CD4-positive, alpha-beta T cell treated with Interferon alpha-2 for 1 hour (primary cell): Measurements from ENCODE around the gene DDIAS.

ENCODE experiments used
- DNase-seq, 2 donors: peaks; one replicate each; pipeline ENCODE4 v3.0.0-alpha.2; 2020 to 2022

Gene DDIAS

GRCh38 chr11:82974851-82975250 is 73.3 kb downstream of the DDIAS start:
- DNase-seq: no peak

GRCh38 chr11:82975882-82976281 is 74.3 kb downstream of the DDIAS start:
- no peak for DNase-seq

DNA sequence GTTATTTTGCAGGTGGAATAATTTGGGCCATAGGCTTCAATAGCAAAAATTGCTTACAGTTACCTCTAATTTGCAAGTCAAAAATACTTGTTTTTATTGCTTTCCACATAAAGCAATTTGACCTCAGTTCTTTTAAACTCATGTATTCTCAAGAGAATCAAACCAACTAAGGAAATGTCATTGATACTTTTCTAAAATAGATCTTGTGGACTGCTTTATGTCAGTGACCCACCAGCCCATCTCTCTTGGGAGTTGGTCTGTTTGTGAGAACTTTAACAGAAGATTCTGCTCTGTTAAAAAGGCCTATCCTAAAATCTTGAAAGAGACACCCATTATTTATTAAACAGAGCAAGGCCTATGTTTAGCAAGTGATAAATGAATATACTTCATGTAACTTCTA is 75.2 kb downstream of the DDIAS start:
- no peak for DNase-seq

DNA sequence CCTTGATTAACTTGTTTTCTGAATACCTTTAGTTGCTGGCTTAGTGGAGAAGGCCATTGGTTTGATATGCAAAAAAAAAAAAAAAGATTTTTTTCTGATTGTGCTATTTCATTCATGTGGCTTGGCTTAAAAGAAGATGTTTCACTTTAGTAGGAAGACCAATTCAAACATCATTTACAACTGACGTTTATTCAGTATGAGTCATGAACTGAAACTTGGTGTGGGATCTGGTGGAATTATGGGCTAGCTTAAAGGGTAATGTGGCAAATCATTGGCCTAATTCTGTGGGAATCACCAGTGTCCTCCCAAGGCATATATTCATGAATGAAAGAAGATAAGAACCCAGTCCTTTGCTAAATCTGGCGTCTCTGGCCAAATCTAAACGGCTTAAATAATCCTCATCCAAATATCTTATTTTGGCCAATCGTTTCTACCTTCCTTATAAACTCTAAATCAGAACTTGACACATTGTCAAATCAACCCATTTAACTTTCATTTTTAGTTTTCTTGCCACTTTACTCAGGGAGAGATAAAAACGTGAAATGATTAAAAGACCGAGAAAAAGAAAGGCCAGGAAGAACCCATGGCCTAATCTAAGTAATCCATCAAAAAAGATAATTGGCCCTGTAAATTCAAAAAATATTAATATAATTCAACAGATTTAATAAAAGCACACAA is 77.0 kb downstream of the DDIAS start:
- peak in 1 of 2 donors; percentile 24 for DNase-seq

DNA sequence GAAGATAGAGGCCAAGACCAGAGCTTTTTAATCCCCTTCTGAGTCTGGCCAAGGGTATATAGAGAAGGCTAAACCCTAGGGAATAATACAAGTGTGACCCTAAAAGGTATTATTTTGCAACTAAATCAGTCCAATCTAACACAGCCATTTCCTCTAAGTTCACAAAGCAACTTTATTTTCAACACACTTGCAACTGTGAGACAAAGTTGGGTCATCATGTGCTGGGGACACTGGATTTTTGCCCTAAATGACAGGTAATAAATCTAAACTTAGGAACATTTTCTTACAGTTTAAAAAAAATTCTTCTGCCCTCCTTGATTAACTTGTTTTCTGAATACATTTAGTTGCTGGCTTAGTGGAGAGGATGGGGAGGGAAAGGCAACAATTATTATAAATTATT is 78.3 kb downstream of the DDIAS start:
- DNase-seq: no peak

DNA sequence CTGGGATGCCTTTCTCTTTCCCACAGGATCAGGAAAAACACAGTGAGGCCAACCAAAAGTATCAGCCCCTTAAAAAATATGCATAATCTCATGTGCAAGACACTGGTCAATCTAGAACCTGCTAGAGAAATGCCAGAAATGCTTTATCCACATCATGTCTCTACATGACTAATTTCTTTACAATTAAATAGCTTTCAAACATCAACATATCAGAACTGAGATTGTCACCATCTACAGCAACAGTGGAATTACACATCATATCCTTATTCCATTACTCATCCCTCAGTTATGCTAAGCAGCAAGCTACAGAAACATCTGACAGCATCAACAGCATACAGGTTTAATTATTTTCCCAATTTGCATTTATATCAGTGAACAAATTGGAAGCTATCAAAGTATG is 78.8 kb downstream of the DDIAS start:
- DNase-seq: no peak

DNA sequence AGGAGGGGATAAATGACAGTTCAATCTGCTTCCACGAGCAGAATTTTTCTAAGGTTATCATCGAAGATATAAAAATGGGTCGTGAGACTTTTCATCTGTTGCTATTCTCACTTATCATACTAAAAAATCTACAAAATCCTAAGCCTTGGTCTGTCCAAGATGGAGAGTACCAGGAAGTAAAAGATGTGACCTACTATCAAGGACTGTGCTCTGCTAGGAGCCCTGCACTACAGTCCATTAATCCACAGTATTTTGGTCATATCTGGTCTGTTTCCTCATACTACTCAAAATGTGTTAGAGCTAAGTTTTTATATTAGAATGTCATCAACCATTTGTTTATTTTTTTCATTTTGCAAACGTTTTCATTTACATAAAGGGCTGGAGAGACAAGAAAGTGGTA is 79.4 kb downstream of the DDIAS start:
- DNase-seq: no peak

GRCh38 chr11:82981852-82982251 is 80.3 kb downstream of the DDIAS start:
- DNase-seq: no peak
